B cell (primary cell): ENCODE data around the gene CYP26B1.

Source experiments
- CTCF ChIP-seq: fragments of 200-600 bp; IDR thresholded peaks from one replicate; pipeline ENCODE4 v1.8.0; 2022; ENCODE audit warnings: antibody characterized with exemption, mild to moderate bottlenecking
- EZH2 ChIP-seq: IDR thresholded peaks from 2 replicates; pipeline ENCODE4 v1.6.1; 2012; ENCODE audit warnings: borderline replicate concordance, low read depth, mild to moderate bottlenecking, moderate library complexity, low read length; ENCODE audit not compliant: insufficient read depth, poor library complexity, severe bottlenecking

- no peak for TF ChIP-seq CTCF
- no peak for TF ChIP-seq EZH2
Observed at GRCh38 chr2:72134408-72134996, 13.2 kb downstream of the CYP26B1 start.
